Subcutaneous abdominal adipose tissue (tissue), 5 donors: Measurements from ENCODE around the gene NTNG2.

Source experiments
- H3K27ac ChIP-seq: one replicate; pipeline ENCODE4 v1.7.0; 2013; ENCODE audit warnings: low read depth, mild to moderate bottlenecking, inconsistent platforms, low read length, moderate library complexity
- H3K27me3 ChIP-seq, 5 donors: one replicate each; pipeline ENCODE4 v1.7.0; 2013; ENCODE audit warnings: low read length in 5 of 5, inconsistent platforms in 1 of 5; ENCODE audit not compliant: control insufficient read depth in 5 of 5, insufficient read depth in 4 of 5
- H3K36me3 ChIP-seq, 5 donors: one replicate each; pipeline ENCODE4 v1.7.0; 2013; ENCODE audit warnings: low read length in 5 of 5; ENCODE audit not compliant: control insufficient read depth in 5 of 5, insufficient read depth in 5 of 5
- H3K4me1 ChIP-seq, 5 donors: one replicate each; pipeline ENCODE4 v1.7.0; 2013; ENCODE audit warnings: low read length in 5 of 5, mild to moderate bottlenecking in 3 of 5, moderate library complexity in 1 of 5; ENCODE audit not compliant: control insufficient read depth in 5 of 5, insufficient read depth in 5 of 5
- H3K4me3 ChIP-seq, 5 donors: one replicate each; pipeline ENCODE4 v1.7.0; 2013; ENCODE audit warnings: low read length in 5 of 5, low read depth in 1 of 5
- H3K9ac ChIP-seq, 5 donors: one replicate each; pipeline ENCODE4 v1.7.0; 2013; ENCODE audit warnings: low read length in 5 of 5, mild to moderate bottlenecking in 4 of 5, moderate library complexity in 3 of 5
- H3K9me3 ChIP-seq, 5 donors: one replicate each; pipeline ENCODE4 v1.7.0; 2013; ENCODE audit warnings: low read length in 5 of 5; ENCODE audit not compliant: control insufficient read depth in 5 of 5
- donor health status: healthy.
- donor health status: healthy.
- donor health status: healthy.
- donor health status: healthy.
- donor health status: healthy.

Gene NTNG2

DNA sequence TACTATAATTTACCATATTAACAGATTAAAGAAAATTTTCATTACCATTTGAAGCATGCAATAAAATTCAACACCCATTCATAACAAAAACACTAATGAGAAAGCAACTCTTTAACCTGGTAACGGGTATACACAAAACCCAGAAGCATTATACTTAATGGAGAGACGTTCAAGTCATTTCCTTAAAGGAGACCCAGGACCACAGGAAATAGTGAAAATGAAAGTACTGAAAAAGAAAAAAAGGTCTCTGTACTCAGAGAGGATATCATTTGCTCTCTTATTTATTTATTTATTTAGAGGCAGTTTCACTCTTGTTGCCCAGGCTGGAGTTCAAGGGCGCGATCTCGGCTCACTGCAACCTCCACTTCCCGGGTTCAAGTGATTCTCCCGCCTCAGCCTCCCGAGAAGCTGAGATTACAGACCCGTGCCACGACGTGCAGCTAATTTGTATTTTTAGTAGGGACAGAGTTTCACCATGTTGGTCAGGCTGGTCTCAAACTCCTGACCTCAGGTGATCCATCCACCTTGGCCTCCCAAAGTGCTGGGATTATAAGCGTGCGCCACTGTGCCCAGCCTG is 131.4 kb downstream of the NTNG2 start:
- Histone ChIP-seq H3K27ac (no peak overlapping the region), H3K4me1 (no peaks in the 10 kb centered on the region), H3K9me3 (no peaks in the 10 kb centered on the region), H3K36me3 (peaks cover 41 to 68% (median 51%) of the 10 kb centered on the region in 5 donors), H3K9ac (no peak overlapping the region), H3K27me3 (no peaks in the 10 kb centered on the region), H3K4me3 (no peak overlapping the region)
